GM21515 (cell line): ENCODE data around the gene C6orf89.

Experiments used
- ATAC-seq: cut with Tn5 transposase; IDR thresholded peaks from one replicate; pipeline ENCODE4 v1.9.1; 2021; ENCODE audit not compliant: unreplicated experiment

The C6orf89 gene

GRCh38 chr6:36885461-36886401, at the start of gene C6orf89:
Gene C6orf89 (plus strand): TSS chr6:36885952. CDS start chr6:36899445, 13,493 bp downstream.
- peak; percentile 96 for ATAC-seq

- no peak for ATAC-seq
Measured at GRCh38 chr6:36836111-36837021, 49.4 kb upstream of the C6orf89 start.

DNA sequence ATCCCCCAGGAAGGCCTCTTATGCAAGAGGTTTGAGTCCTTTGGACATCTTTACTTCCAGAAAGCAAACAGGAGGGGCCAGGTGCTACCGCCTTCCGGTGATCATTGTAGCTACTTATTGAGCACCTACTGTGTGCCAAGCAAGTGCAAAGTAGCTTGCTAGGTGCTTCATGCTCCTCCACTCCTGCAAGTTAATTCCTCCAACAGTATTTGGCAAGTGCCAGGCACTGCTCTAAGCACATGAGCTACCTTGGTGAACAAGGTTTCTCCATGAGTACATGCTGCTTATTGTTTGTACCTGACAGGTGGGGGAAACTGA, 48.8 kb upstream of the C6orf89 start:
- no peak for ATAC-seq

GRCh38 chr6:36837686-36838085, 48.1 kb upstream of the C6orf89 start:
- ATAC-seq: no peak

DNA sequence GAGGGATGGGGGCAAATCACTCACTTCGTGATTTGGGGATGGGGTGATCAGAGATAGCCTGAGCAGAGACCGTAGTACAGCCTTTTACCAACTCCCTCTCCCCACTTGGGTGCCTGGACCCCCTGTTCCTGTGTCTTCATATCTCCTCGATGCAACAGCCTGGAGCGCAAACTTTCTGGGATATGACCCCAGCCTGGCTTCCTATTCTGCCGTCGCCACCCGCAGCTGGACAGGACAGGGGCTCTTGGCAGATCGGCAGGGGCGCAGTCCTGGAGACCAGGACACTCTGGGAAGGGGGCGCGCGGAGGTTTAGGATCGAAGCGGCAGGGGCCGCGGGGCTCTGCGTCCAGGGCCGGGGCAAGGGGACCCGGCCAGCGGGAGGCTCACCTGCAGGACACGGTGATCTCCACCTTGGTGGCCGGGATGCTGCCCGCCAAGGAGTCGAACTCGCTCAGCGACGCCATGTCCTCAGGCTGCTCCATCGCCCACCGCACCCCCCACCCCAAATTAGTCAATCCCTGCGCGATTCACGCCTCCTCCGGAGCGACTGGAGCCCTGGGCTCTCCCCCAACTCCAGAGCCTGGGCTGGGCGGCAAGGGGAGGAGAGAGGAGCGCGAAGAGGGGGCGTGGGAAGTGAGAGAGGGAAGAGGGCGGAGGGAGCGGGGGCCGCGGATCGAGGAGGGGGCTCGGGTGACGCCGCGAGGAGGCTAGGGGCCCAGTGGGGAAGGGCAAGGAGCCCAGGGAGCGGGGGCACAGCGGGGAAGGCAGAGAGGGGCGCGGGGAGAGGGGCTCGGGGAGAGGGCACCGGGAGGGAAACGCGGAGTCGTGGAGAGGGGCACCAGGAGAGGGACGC, 46.6 kb upstream of the C6orf89 start, which contains the start of gene CPNE5:
CPNE5 (minus strand) TSS at position 549 of the 853 bp plus-strand sequence; CDS start at position 482, 67 bp downstream.
- no peak for ATAC-seq

DNA sequence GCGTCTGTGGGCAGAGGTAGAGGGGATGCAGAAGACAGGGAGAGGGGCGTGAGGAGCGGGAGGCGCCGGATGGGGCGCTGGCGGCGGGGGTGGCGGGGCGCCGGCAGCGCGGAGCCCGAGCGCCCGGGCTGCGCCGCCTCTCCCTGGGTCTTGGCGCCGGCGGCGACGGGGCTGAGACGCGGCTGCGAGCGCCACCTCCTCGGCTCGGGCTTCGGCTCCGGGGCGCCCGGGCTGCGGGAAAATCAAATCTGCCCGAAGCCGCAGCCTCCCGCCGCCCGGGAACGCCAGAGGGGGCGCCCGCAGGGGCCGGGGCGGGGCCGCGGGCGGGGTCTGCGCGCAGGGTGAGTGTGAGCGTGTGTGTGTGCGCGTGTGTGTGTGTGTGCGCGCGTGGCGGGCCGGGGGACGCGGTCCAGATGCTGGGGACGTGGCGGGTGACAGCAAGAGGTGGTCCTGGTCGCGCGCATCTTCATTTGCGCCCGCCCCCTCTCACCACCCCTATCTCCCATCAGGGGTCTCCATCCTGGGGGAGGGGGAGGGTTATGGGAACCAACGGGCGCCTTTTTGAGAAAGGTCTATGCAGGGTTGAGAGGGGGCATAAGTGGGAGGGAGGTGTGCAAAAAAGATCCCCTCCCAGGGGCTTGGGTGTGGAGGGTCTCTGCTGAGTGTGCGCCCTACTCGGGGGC, 45.9 kb upstream of the C6orf89 start:
- no peak for ATAC-seq

- no peak for ATAC-seq
Measured at GRCh38 chr6:36840432-36841403, 45.0 kb upstream of the C6orf89 start.

DNA sequence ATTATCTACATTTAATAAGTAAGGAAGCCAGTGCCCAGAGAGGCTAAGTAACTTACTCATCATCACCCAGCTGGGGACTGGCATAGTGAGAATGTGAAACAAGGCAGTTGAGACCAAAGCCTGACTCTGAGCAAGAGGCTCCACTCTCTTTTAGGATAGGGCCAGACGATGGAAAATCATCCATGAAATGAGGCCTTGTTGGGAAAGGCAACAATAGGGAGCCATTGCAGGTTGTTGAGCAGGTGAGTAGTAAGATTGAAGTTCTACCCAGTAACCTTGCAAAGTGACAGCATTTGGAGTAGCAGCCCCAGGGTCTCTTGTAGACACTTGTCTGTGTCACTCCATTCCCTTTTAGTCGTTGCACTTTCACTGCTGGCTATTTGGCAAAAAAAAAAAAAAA, 44.0 kb upstream of the C6orf89 start:
- ATAC-seq: no peak

- ATAC-seq: no peak
Measured at GRCh38 chr6:36843170-36843569, 42.6 kb upstream of the C6orf89 start.

GRCh38 chr6:36844232-36845170, 41.3 kb upstream of the C6orf89 start:
- no peak for ATAC-seq

- ATAC-seq: no peak
Measured at GRCh38 chr6:36845233-36845632, 40.5 kb upstream of the C6orf89 start.

DNA sequence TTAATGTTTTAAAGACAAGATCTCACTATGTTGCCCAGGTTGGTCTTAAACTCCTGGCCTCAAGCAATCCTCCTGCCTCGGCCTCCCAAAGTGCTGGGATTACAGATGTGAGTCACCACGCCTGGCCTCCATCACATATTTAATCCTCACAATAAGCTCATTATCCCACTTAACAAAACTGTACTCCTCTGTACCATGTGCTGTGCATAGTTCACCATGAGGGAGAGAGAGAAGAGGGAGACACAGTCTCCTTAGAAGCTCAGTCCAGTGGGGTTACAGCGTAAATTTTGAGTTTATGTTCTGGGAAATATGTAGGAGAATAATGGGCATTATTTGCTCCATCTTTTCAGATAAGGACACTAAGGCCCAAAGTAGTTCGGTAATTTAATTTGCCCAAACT, 38.6 kb upstream of the C6orf89 start:
- no peak for ATAC-seq

DNA sequence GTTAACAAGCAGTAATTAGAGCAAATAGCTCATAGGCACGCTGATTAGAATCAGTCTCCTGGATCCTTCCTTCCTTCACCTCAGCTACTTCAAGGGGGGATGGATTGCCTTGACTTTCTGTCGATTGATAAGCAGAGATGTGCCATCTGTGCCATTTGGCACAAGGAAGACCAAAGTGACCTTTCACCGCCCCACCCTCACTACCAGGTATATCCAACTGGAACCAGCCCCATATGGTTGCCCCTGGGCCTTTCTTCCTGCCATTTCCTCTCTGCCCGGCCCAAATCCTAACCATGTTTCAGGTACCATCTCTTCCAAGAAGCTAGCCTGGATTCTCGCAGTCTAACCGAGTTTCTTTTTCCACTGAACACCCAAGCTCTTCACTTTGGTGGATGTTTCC, 37.8 kb upstream of the C6orf89 start:
- ATAC-seq: no peak

GRCh38 chr6:36848658-36849441, 36.9 kb upstream of the C6orf89 start:
- ATAC-seq: no peak

- no peak for ATAC-seq
Measured at GRCh38 chr6:36850021-36850420, 35.7 kb upstream of the C6orf89 start.

- ATAC-seq: no peak
Measured at GRCh38 chr6:36851149-36851614, 34.6 kb upstream of the C6orf89 start.

- no peak for ATAC-seq
Measured at GRCh38 chr6:36851626-36852025, 34.1 kb upstream of the C6orf89 start.
